ENCODE results near the gene CALCOCO1.
A peak's percentile ranks its signal among the peaks of the same experiment; 100 is the strongest.

Gene CALCOCO1

GRCh38 chr12:53675701-53676607, 51.3 kb downstream of the CALCOCO1 start, which contains the start of gene ATP5MC2:
TSS of gene ATP5MC2 (minus strand) at chr12:53676083. CDS start at chr12:53672614, 3,469 bp downstream.
- ATAC-seq (ENCODE audit: low read depth) (peak; percentile 89), DNase-seq (ENCODE audit: low spot score) (peak; percentile 96)
- no peaks in the 10 kb centered on the region for H3K9me3 ChIP-seq (ENCODE audit: severe bottlenecking)
- no peaks in the 10 kb centered on the region for H3K27me3 ChIP-seq (ENCODE audit: insufficient read depth, poor library complexity, severe bottlenecking)
- peak within 1 kb of the TSS; percentile 51 for H3K4me3 ChIP-seq (ENCODE audit: severe bottlenecking)
- H3K27ac ChIP-seq (ENCODE audit: poor library complexity, severe bottlenecking): peak within 1 kb of the TSS; percentile 63
- H3K36me3 ChIP-seq (ENCODE audit: low read depth): peaks cover 41% of the 10 kb centered on the region
- TF ChIP-seq, protein P1, sequence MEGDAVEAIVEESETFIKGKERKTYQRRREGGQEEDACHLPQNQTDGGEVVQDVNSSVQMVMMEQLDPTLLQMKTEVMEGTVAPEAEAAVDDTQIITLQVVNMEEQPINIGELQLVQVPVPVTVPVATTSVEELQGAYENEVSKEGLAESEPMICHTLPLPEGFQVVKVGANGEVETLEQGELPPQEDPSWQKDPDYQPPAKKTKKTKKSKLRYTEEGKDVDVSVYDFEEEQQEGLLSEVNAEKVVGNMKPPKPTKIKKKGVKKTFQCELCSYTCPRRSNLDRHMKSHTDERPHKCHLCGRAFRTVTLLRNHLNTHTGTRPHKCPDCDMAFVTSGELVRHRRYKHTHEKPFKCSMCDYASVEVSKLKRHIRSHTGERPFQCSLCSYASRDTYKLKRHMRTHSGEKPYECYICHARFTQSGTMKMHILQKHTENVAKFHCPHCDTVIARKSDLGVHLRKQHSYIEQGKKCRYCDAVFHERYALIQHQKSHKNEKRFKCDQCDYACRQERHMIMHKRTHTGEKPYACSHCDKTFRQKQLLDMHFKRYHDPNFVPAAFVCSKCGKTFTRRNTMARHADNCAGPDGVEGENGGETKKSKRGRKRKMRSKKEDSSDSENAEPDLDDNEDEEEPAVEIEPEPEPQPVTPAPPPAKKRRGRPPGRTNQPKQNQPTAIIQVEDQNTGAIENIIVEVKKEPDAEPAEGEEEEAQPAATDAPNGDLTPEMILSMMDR (IDR thresholded peaks at IDR 0.05; ENCODE audit: poor library complexity, severe bottlenecking): peak; percentile 98
- peaks cover 13% of the 10 kb centered on the region for H3K4me1 ChIP-seq (ENCODE audit: insufficient read depth, poor library complexity, severe bottlenecking)

DNA sequence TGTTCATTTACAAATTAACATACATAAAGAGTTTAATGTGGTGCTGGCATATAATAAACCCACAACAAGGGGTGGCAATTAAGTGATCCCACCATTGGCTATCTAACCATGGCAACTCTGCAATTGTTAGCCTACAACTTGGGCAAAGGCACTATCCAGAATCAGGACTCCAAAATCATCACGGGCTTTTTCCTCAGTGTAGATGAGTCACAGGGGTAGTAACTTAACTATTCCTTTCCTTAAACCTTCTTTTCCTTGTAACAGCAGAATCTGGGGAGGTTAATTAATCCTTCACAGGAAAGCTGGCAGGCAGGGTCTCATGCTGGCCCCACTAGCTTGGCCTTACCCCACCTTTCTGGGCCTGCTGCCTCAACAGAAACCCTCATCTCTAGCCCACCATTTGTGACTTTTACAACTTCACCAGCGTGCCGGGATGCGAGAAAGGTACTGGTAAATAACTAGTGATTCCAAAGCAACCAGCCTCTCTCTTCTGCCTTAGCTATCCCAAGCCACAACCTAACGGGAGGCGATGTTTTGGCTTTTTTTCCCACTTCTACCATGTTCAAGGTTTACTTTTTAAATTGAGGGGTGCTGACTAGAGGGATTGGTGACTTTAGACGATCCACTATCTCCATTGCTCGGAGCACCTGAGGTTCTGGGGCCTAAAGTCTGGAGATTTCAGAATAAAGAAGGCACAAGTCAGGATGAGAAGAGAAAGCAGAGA, 52.1 kb downstream of the CALCOCO1 start:
- no peak for ATAC-seq (ENCODE audit: low read depth)

DNA sequence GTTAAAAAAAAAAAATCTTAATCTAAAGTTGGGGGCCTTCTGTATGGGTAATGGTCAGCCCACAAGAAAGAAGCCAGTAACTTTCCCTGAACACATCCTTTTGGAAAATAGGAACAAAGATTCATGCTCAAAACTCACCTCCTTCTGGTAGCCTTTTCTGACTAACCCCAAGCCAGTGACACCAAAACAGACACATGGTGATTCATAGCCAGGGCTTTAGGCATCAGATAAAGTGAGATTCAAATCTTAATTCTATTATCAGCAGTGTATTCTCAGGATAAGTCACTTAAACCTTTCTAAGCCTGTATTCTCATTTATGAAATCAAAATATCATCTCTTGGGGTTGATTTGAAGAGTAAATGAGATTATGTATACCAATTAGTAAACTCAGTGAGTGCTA, 56.3 kb downstream of the CALCOCO1 start:
- peaks cover 87% of the 10 kb centered on the region for H3K36me3 ChIP-seq (ENCODE audit: low read depth)
- TF ChIP-seq, protein P1 (IDR thresholded peaks at IDR 0.05; ENCODE audit: poor library complexity, severe bottlenecking): no peak
- H3K4me1 ChIP-seq (ENCODE audit: insufficient read depth, poor library complexity, severe bottlenecking): peaks cover 7% of the 10 kb centered on the region
- ATAC-seq (ENCODE audit: low read depth) (no peak), DNase-seq (ENCODE audit: low spot score) (no peak)
- no peak overlapping the region for H3K27ac ChIP-seq (ENCODE audit: poor library complexity, severe bottlenecking)
- H3K4me3 ChIP-seq (ENCODE audit: severe bottlenecking): no peak overlapping the region
- H3K9me3 ChIP-seq (ENCODE audit: severe bottlenecking): no peaks in the 10 kb centered on the region
- H3K27me3 ChIP-seq (ENCODE audit: insufficient read depth, poor library complexity, severe bottlenecking): no peaks in the 10 kb centered on the region

More for the DNA sequence above, 52.1 kb downstream of the CALCOCO1 start:
- Histone ChIP-seq H3K4me3 (ENCODE audit: severe bottlenecking) (peak overlapping the region; percentile 51), H3K36me3 (ENCODE audit: low read depth) (peaks cover 49% of the 10 kb centered on the region), H3K9me3 (ENCODE audit: severe bottlenecking) (no peaks in the 10 kb centered on the region), H3K27ac (ENCODE audit: poor library complexity, severe bottlenecking) (peak overlapping the region; percentile 63), H3K4me1 (ENCODE audit: insufficient read depth, poor library complexity, severe bottlenecking) (peaks cover 13% of the 10 kb centered on the region), H3K27me3 (ENCODE audit: insufficient read depth, poor library complexity, severe bottlenecking) (no peaks in the 10 kb centered on the region)
- TF ChIP-seq, protein P1 (IDR thresholded peaks at IDR 0.05; ENCODE audit: poor library complexity, severe bottlenecking): no peak
- DNase-seq (ENCODE audit: low spot score): no peak

DNA sequence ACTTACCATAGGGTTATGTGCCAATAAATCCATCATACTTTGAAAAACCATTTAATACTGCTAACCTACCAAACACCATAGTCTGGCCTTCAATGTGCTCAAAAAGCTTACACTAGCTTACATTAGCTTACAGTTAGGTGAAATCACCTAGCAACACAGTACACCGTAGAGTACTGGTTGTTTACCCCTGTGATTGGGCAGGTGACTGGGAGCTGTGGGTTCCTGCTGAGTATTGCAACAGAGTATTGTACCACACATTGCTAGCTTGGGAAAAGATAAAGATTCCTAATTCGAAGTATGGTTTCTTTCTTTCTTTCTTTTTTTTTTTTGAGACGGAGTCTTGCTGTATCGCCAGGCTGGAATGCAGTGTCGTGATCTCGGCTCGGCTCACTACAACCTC, 56.9 kb downstream of the CALCOCO1 start:
- H3K4me3 ChIP-seq (ENCODE audit: severe bottlenecking): no peak overlapping the region
- H3K4me1 ChIP-seq (ENCODE audit: insufficient read depth, poor library complexity, severe bottlenecking): peaks cover 7% of the 10 kb centered on the region
- no peaks in the 10 kb centered on the region for H3K27me3 ChIP-seq (ENCODE audit: insufficient read depth, poor library complexity, severe bottlenecking)
- no peak for DNase-seq (ENCODE audit: low spot score)
- ATAC-seq (ENCODE audit: low read depth): no peak
- TF ChIP-seq, protein P1 (IDR thresholded peaks at IDR 0.05; ENCODE audit: poor library complexity, severe bottlenecking): no peak
- peaks cover 94% of the 10 kb centered on the region for H3K36me3 ChIP-seq (ENCODE audit: low read depth)
- no peak overlapping the region for H3K27ac ChIP-seq (ENCODE audit: poor library complexity, severe bottlenecking)
- no peaks in the 10 kb centered on the region for H3K9me3 ChIP-seq (ENCODE audit: severe bottlenecking)

Measured in RWPE2 (cell line).